Lung (tissue), 12 donors: ENCODE data around the gene SUMO4. TPM values are rescaled to one million over a fixed set of nuclear protein-coding genes. Genes with fewer than 3 reads are reported as not detected.

ENCODE experiments used
- ATAC-seq: fragments of 200-7000 bp; cut with Tn5 transposase; one replicate; pipeline ENCODE4 v1.9.1; 2020; ENCODE audit warnings: moderate number of reproducible peaks; ENCODE audit not compliant: insufficient read depth, low FRiP score
- DNase-seq, 3 donors: peaks; one replicate each; pipeline ENCODE4 v3.0.0-alpha.2; 2013 to 2017
- H3K27ac ChIP-seq, 2 donors: one replicate each; pipeline ENCODE4 v1.5.1; 2013; ENCODE audit warnings: mild to moderate bottlenecking in 2 of 2, moderate library complexity in 2 of 2, control low read depth in 1 of 2, inconsistent platforms in 1 of 2, low read depth in 1 of 2, low read length in 1 of 2
- H3K27me3 ChIP-seq, 3 donors: one replicate each; pipeline ENCODE4 v1.5.1; 2013; ENCODE audit warnings: low read length in 2 of 3; ENCODE audit not compliant: control insufficient read depth in 3 of 3, insufficient read depth in 3 of 3
- H3K36me3 ChIP-seq, 4 donors: one replicate each; pipeline ENCODE4 v1.5.1; 2013; ENCODE audit warnings: low read length in 4 of 4, mild to moderate bottlenecking in 1 of 4, moderate library complexity in 1 of 4; ENCODE audit not compliant: control insufficient read depth in 4 of 4, insufficient read depth in 4 of 4
- H3K4me1 ChIP-seq, 5 donors: one replicate each; pipeline ENCODE4 v1.5.1; 2013; ENCODE audit warnings: low read length in 5 of 5, mild to moderate bottlenecking in 2 of 5, moderate library complexity in 1 of 5; ENCODE audit not compliant: control insufficient read depth in 5 of 5, insufficient read depth in 5 of 5
- H3K4me3 ChIP-seq: one replicate; pipeline ENCODE4 v1.5.1; 2013; ENCODE audit warnings: mild to moderate bottlenecking, control low read depth, moderate library complexity
- H3K9ac ChIP-seq, 2 donors: one replicate each; pipeline ENCODE4 v1.5.1; 2013; ENCODE audit warnings: low read length in 2 of 2, control low read depth in 1 of 2; ENCODE audit not compliant: insufficient read depth in 1 of 2
- H3K9me3 ChIP-seq, 4 donors: one replicate each; pipeline ENCODE4 v1.5.1; 2013; ENCODE audit warnings: low read length in 3 of 4, mild to moderate bottlenecking in 1 of 4, moderate library complexity in 1 of 4; ENCODE audit not compliant: control insufficient read depth in 4 of 4, insufficient read depth in 3 of 4
- CTCF ChIP-seq: IDR thresholded peaks from 2 replicates; pipeline ENCODE4 v1.5.1; 2012; ENCODE audit warnings: mild to moderate bottlenecking; ENCODE audit errors: control extremely low read depth, extremely low read depth
- WGBS, 2 donors: extraction: QIAGEN DNeasy Blood & Tissue Kit; methylation state at CpG; one replicate each; pipeline ENCODE4 v1.1.7; 2013; 5-methylcytosine and 5-hydroxymethylcytosine counted together
- polyA plus RNA-seq, 2 donors: library from polyadenylated mRNA; stranded (reverse); fragments of 200-250 nt; gene quantifications; one replicate each; pipeline ENCODE4 v1.2.1, GENCODE V29; 2013
- total RNA-seq, 2 donors: library from RNA; depleted of rRNA in 1 of 2; stranded (reverse); fragments of >200 nt in 1 of 2; gene quantifications; one replicate each; pipeline ENCODE4 v1.2.1, GENCODE V29; 2014 to 2021
- donor health status: control.
- donor health status: control.
- donor health status: Bipolar disorder and iron deficiency.
- donor health status: healthy.
- donor health status: DM: yes; HTN: yes; CAD: no.

The SUMO4 gene
- total and polyA plus RNA-seq, 4 donors = 0.11 to 12.9 (median 0.93) TPM

GRCh38 chr6:149366267-149366921 lies 33.7 kb upstream of the SUMO4 start:
- 79 to 89% methylated on average over 4 of the region's 4 CpGs for WGBS, 2 donors
- peaks cover 0 to under 1% (median 0%) of the 10 kb centered on the region in 4 donors for H3K9me3 ChIP-seq
- no peak for DNase-seq
- H3K9ac ChIP-seq = no peak overlapping the region
- H3K4me3 ChIP-seq = no peak overlapping the region
- peaks cover 0 to 6% (median 2%) of the 10 kb centered on the region in 4 donors for H3K36me3 ChIP-seq
- no peaks in the 10 kb centered on the region for H3K27me3 ChIP-seq
- peaks cover 0 to 20% (median 7%) of the 10 kb centered on the region in 5 donors for H3K4me1 ChIP-seq
- no peak overlapping the region for H3K27ac ChIP-seq
- TF ChIP-seq CTCF = no peak
- ATAC-seq = no peak

GRCh38 chr6:149368065-149368464 lies 32.0 kb upstream of the SUMO4 start:
- ATAC-seq = no peak
- Histone ChIP-seq H3K9ac (no peak overlapping the region), H3K9me3 (no peaks in the 10 kb centered on the region), H3K4me1 (peaks cover 0 to 25% (median 7%) of the 10 kb centered on the region in 5 donors), H3K27ac (no peak overlapping the region), H3K4me3 (no peak overlapping the region), H3K36me3 (peaks cover 0 to 3% (median 2%) of the 10 kb centered on the region in 4 donors), H3K27me3 (no peaks in the 10 kb centered on the region)
- no peak for DNase-seq
- 98 to 100% methylated on average over 1 of the region's 1 CpG for WGBS, 2 donors
- no peak for TF ChIP-seq CTCF

- no peaks in the 10 kb centered on the region for H3K9me3 ChIP-seq
- H3K4me1 ChIP-seq = peaks cover 0 to 11% (median 0%) of the 10 kb centered on the region in 5 donors
- no peak for ATAC-seq
- peaks cover 2 to 3% (median 3%) of the 10 kb centered on the region in 4 donors for H3K36me3 ChIP-seq
- TF ChIP-seq CTCF = no peak
- no peak overlapping the region for H3K27ac ChIP-seq
- no peak overlapping the region for H3K9ac ChIP-seq
- H3K27me3 ChIP-seq = no peaks in the 10 kb centered on the region
- no peak for DNase-seq
- no peak overlapping the region for H3K4me3 ChIP-seq
Measured at GRCh38 chr6:149371154-149371553, 28.9 kb upstream of the SUMO4 start.

- Histone ChIP-seq H3K9me3 (no peaks in the 10 kb centered on the region), H3K27ac (no peak overlapping the region), H3K27me3 (no peaks in the 10 kb centered on the region), H3K4me1 (peaks cover 0 to 9% (median 0%) of the 10 kb centered on the region in 5 donors), H3K9ac (no peak overlapping the region), H3K4me3 (no peak overlapping the region), H3K36me3 (peaks cover 2 to 7% (median 3%) of the 10 kb centered on the region in 4 donors)
- TF ChIP-seq CTCF = no peak
- 93 to 97% methylated on average over 2 of the region's 2 CpGs for WGBS, 2 donors
- ATAC-seq = no peak
- no peak for DNase-seq
Measured at GRCh38 chr6:149372062-149372461, 28.0 kb upstream of the SUMO4 start.
